Mucosa of descending colon (tissue), 3 donors: Measurements from ENCODE around the gene C4A. TPM values are rescaled to one million over a fixed set of nuclear protein-coding genes. Genes with fewer than 3 reads are reported as not detected.
"Not testable (repeated sequence)": the region's sequence is repeated elsewhere in the genome, so short reads cannot be mapped to it uniquely, and the experiment has no call there.

ENCODE experiments used
- ATAC-seq: fragments of 200-7000 bp; cut with Tn5 transposase; one replicate; pipeline ENCODE4 v1.9.1; 2020; ENCODE audit warnings: mild to moderate bottlenecking, moderate library complexity
- DNase-seq, 3 donors: peaks; one replicate each; pipeline ENCODE4 v3.0.0-alpha.2; 2020
- H3K36me3 ChIP-seq: fragments of 200-600 bp; one replicate; pipeline ENCODE4 v1.8.0; 2021; ENCODE audit warnings: low read depth, mild to moderate bottlenecking
- H3K4me1 ChIP-seq: fragments of 200-600 bp; one replicate; pipeline ENCODE4 v1.8.0; 2021; ENCODE audit warnings: low read depth, mild to moderate bottlenecking
- H3K4me3 ChIP-seq: fragments of 200-600 bp; one replicate; pipeline ENCODE4 v1.8.0; 2021; ENCODE audit warnings: mild to moderate bottlenecking
- H3K9me3 ChIP-seq: fragments of 200-600 bp; one replicate; pipeline ENCODE4 v1.8.0; 2021; ENCODE audit warnings: mild to moderate bottlenecking
- CTCF ChIP-seq: fragments of 200-600 bp; IDR thresholded peaks from one replicate; pipeline ENCODE4 v1.8.0; 2022; ENCODE audit warnings: antibody characterized with exemption, mild to moderate bottlenecking
- intact Hi-C, 2 donors: fragments of 100-400 bp; cut with DNase I in 1 of 2; cut with micrococcal nuclease in 1 of 2; formaldehyde crosslinking; loops; one replicate each; pipeline versions ENCODE4 v1.11.0 to v1.11.1; 2022; cut with DNase I, micrococcal nuclease
- long read RNA-seq, 2 donors: library from polyadenylated mRNA; unstranded; transcript quantifications; one replicate each; pipeline ENCODE4 v2.0.0, GENCODE V29; 2019 to 2021
- total RNA-seq, 3 donors: library from RNA; stranded (reverse); fragmentation: NEBNext Ultra II Directional in 2 of 3; extraction: Animal tissue kit (Norgen Biotek cat#: 25700) in 2 of 3; gene quantifications; one replicate each; pipeline versions ENCODE4 v1.2.1 to v1.2.4, GENCODE V29; 2021 to 2023
- donor health status: DM: no; HTN: no; CAD: no; lungs with moderate emphysema.
- donor health status: DM: no; HTN: no; CAD: no.
- donor health status: DM: no; HTN: yes; CAD: no.

Gene C4A
- 100 to 1,000 TPM in 1 of 3 donors, 10 to 100 TPM in 2; 10.2 to 203 (median 56.0) TPM for total RNA-seq
- long read RNA-seq, donor 1, full-length matches to known transcripts = 38 of 199 reads
- long read RNA-seq, donor 1, partial matches to known transcripts = 143 of 199 reads
- long read RNA-seq, donor 1, other reads (novel, unspliced or antisense) = 18 of 199 reads
- long read RNA-seq, donor 2, full-length matches to known transcripts = 1 of 4 reads
- long read RNA-seq, donor 2, partial matches to known transcripts = 3 of 4 reads
- long read RNA-seq, donor 2, other reads (novel, unspliced or antisense) = 0 of 4 reads

- intact Hi-C loops, DNase-seq, H3K4me3 ChIP-seq, H3K36me3 ChIP-seq, H3K9me3 ChIP-seq, H3K4me1 ChIP-seq: not testable (repeated sequence)
- peak; percentile 56 for ATAC-seq
Measured at GRCh38 chr6:31981744-31982143, at the start of gene C4A. Gene C4A, plus strand, starts transcription at chr6:31982057. Its CDS starts 51 bp downstream, at chr6:31982108.

- intact Hi-C loops, DNase-seq, H3K9me3 ChIP-seq, H3K4me3 ChIP-seq, ATAC-seq, H3K4me1 ChIP-seq, H3K36me3 ChIP-seq: not testable (repeated sequence)
Measured at GRCh38 chr6:31932137-31932536, 49.7 kb upstream of the C4A start.

- Histone ChIP-seq H3K9me3 (no peaks in the 10 kb centered on the region), H3K36me3 (no peaks in the 10 kb centered on the region), H3K4me3 (no peak overlapping the region), H3K4me1 (no peaks in the 10 kb centered on the region)
- intact Hi-C loops = no loop called here
- ATAC-seq (no peak), DNase-seq (no peak)
- no peak for TF ChIP-seq CTCF
Measured at GRCh38 chr6:31933537-31933936, 48.3 kb upstream of the C4A start.

GRCh38 chr6:31935021-31935420 is 46.8 kb upstream of the C4A start:
- TF ChIP-seq CTCF = no peak
- DNase-seq = no peak
- H3K9me3 ChIP-seq = no peaks in the 10 kb centered on the region
- no peak overlapping the region for H3K4me3 ChIP-seq
- no peaks in the 10 kb centered on the region for H3K36me3 ChIP-seq
- ATAC-seq = no peak
- intact Hi-C loops = no loop called here
- H3K4me1 ChIP-seq = no peaks in the 10 kb centered on the region

GRCh38 chr6:31935823-31936222 is 46.0 kb upstream of the C4A start:
- Histone ChIP-seq H3K4me1 (no peaks in the 10 kb centered on the region), H3K9me3 (no peaks in the 10 kb centered on the region), H3K4me3 (no peak overlapping the region), H3K36me3 (no peaks in the 10 kb centered on the region)
- DNase-seq (no peak), ATAC-seq (no peak)
- intact Hi-C loops = no loop called here
- no peak for TF ChIP-seq CTCF

GRCh38 chr6:31940256-31940664 is 41.6 kb upstream of the C4A start:
- no peaks in the 10 kb centered on the region for H3K9me3 ChIP-seq

More at GRCh38 chr6:31940256-31940664, 41.6 kb upstream of the C4A start:
- no peaks in the 10 kb centered on the region for H3K36me3 ChIP-seq
- no peak overlapping the region for H3K4me3 ChIP-seq
- intact Hi-C loops = no loop called here
- no peak for TF ChIP-seq CTCF
- no peaks in the 10 kb centered on the region for H3K4me1 ChIP-seq
- DNase-seq (no peak), ATAC-seq (peak; percentile 64)
